Activated T-helper 1 cell treated with anti-CD3 and anti-CD28 coated beads, Interleukin-2, amount 50 U/mL, for 16 hours (primary cell): ENCODE measurements around the gene TRIP10.

Experiments used
- DNase-seq, 2 donors: peaks; one replicate each; pipeline ENCODE4 v3.0.0-alpha.2; 2020; ENCODE audit warnings: low read depth in 1 of 2, low spot score in 1 of 2

The TRIP10 gene

GRCh38 chr19:6725513-6726231 lies 13.8 kb upstream of the TRIP10 start:
- DNase-seq = no peak

GRCh38 chr19:6728346-6728745 lies 11.1 kb upstream of the TRIP10 start:
- DNase-seq = no peak

GRCh38 chr19:6729573-6730152 lies 9.8 kb upstream of the TRIP10 start:
- DNase-seq = no peak

GRCh38 chr19:6730153-6730804 lies 9.2 kb upstream of the TRIP10 start:
- no peak for DNase-seq

GRCh38 chr19:6730941-6731670 lies 8.4 kb upstream of the TRIP10 start:
- DNase-seq = no peak

- DNase-seq = no peak
These were observed 7.7 kb upstream of the TRIP10 start for GRCh38 chr19:6731822-6732221.

GRCh38 chr19:6732803-6733337 lies 6.6 kb upstream of the TRIP10 start:
- no peak for DNase-seq

- DNase-seq = no peak
These were observed 6.0 kb upstream of the TRIP10 start for GRCh38 chr19:6733338-6734095.

GRCh38 chr19:6734096-6734696 lies 5.3 kb upstream of the TRIP10 start:
- DNase-seq = no peak

- DNase-seq = no peak
These were observed 4.1 kb upstream of the TRIP10 start for GRCh38 chr19:6735181-6735911.

GRCh38 chr19:6736169-6736916 lies 3.1 kb upstream of the TRIP10 start:
- DNase-seq = peak; percentile 30 to 49

GRCh38 chr19:6736917-6737283 lies 2.6 kb upstream of the TRIP10 start:
- DNase-seq = no peak

- peak; percentile 98 to 99 for DNase-seq
These were observed 2.1 kb upstream of the TRIP10 start, which contains the start of gene GPR108 for GRCh38 chr19:6737284-6737872. Gene GPR108, minus strand, starts transcription at chr19:6737580. Its CDS starts 4 bp downstream, at chr19:6737576.

- peak; percentile 36 to 48 for DNase-seq
These were observed 1.4 kb upstream of the TRIP10 start for GRCh38 chr19:6737873-6738786.

- DNase-seq = no peak
These were observed 592 bp upstream of the TRIP10 start for GRCh38 chr19:6738787-6739389.

- DNase-seq = no peak
These were observed 556 bp downstream of the TRIP10 start for GRCh38 chr19:6739883-6740588.
